ENCODE measurements around the gene ATPAF1.
"Not testable (repeated sequence)": the region's sequence is repeated elsewhere in the genome, so short reads cannot be mapped to it uniquely, and the experiment has no call there.

GRCh38 chr1:46660116-46660515 is 8.0 kb downstream of the ATPAF1 start:
- not testable (repeated sequence) for TF ChIP-seq CTCF, POLR2A (IDR thresholded peaks at IDR 0.05)

Measured in stomach (tissue), 4 donors.